ENCODE data around the gene INO80.
"Not testable (repeated sequence)": the region's sequence is repeated elsewhere in the genome, so short reads cannot be mapped to it uniquely, and the experiment has no call there.

The INO80 gene

GRCh38 chr15:41135580-41135979 is 19.5 kb upstream of the INO80 start:
- H3K4me1 ChIP-seq (ENCODE audit: insufficient read depth, low read length); H3K4me3 ChIP-seq (ENCODE audit: low read depth in 1 of 2, low read length in 2 of 2); H3K36me3 ChIP-seq (ENCODE audit: insufficient read depth, low read length); H3K27ac ChIP-seq (ENCODE audit: low read depth, low read length); H3K9me3 ChIP-seq (ENCODE audit: low read length); H3K27me3 ChIP-seq (ENCODE audit: control insufficient read depth in 1 of 2, insufficient read depth in 2 of 2, low read length in 2 of 2); H3K9ac ChIP-seq (ENCODE audit: low read length): not testable (repeated sequence)

DNA sequence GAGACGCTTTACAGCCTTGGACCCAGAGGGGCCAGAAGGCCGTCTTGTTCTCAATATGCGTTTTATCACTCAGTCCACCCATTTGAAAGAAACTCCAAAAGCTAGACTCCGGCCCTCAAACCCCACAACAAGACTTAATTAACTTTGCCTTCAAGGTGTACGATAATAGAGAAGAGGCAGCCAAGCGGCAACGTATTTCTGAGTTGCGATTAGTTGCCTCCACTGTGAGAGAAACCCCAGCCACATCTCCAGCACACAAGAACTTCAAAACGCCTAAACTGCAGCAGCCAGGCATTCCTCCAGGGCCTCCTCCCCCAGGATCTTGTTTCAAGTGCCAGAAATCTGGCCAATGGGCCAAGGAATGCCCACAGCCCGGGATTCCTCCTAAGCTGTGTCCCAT is 17.4 kb upstream of the INO80 start:
- H3K27me3 ChIP-seq (ENCODE audit: control insufficient read depth in 1 of 2, insufficient read depth in 2 of 2, low read length in 2 of 2), result no peaks in the 10 kb centered on the region
- no peak overlapping the region for H3K27ac ChIP-seq (ENCODE audit: low read depth, low read length)
- no peaks in the 10 kb centered on the region for H3K9me3 ChIP-seq (ENCODE audit: low read length)
- H3K36me3 ChIP-seq (ENCODE audit: insufficient read depth, low read length), result no peaks in the 10 kb centered on the region
- no peak overlapping the region for H3K4me3 ChIP-seq (ENCODE audit: low read depth in 1 of 2, low read length in 2 of 2)
- no peak overlapping the region for H3K9ac ChIP-seq (ENCODE audit: low read length)
- H3K4me1 ChIP-seq (ENCODE audit: insufficient read depth, low read length), result no peaks in the 10 kb centered on the region

GRCh38 chr15:41132094-41132493 is 16.0 kb upstream of the INO80 start:
- H3K4me3 ChIP-seq (ENCODE audit: low read depth in 1 of 2, low read length in 2 of 2); H3K4me1 ChIP-seq (ENCODE audit: insufficient read depth, low read length); H3K27me3 ChIP-seq (ENCODE audit: control insufficient read depth in 1 of 2, insufficient read depth in 2 of 2, low read length in 2 of 2); H3K9ac ChIP-seq (ENCODE audit: low read length); H3K9me3 ChIP-seq (ENCODE audit: low read length); H3K36me3 ChIP-seq (ENCODE audit: insufficient read depth, low read length); H3K27ac ChIP-seq (ENCODE audit: low read depth, low read length): not testable (repeated sequence)

DNA sequence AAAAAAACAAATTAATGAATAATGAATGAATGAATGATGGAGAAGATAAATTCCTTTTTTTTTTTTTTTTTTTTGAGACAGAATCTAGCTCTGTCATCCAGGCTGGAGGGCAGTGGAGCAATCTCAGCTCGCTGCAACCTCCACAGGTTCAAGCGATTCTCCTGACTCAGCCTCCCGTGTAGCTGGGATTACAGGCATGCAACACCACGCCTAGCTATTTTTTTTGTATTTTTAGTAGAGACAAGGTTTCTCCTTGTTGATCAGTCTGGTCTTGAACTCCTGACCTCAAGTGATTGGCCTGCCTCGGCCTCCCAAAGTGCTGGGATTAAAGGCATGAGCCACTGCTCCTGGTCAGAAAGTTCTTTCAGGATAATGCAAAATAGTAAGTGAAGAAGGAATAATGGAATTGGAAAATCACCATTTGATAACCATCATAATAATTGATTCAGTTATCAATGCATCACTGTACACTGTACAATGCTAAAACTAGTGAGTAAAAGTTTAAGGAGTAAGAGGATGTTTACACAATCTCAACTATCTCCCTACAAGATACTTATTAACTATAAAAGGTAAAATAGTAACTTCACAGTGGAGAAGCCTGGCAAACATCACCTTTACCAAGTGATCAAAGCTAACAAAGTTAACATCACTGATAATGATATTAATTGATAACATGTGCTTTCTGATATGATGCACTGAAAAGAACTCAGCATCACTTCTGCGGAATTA is 12.3 kb upstream of the INO80 start:
- no peak overlapping the region for H3K27ac ChIP-seq (ENCODE audit: low read depth, low read length)
- no peak overlapping the region for H3K9ac ChIP-seq (ENCODE audit: low read length)
- H3K9me3 ChIP-seq (ENCODE audit: low read length), result no peaks in the 10 kb centered on the region
- H3K4me3 ChIP-seq (ENCODE audit: low read depth in 1 of 2, low read length in 2 of 2), result no peak overlapping the region
- no peaks in the 10 kb centered on the region for H3K4me1 ChIP-seq (ENCODE audit: insufficient read depth, low read length)
- no peaks in the 10 kb centered on the region for H3K27me3 ChIP-seq (ENCODE audit: control insufficient read depth in 1 of 2, insufficient read depth in 2 of 2, low read length in 2 of 2)
- H3K36me3 ChIP-seq (ENCODE audit: insufficient read depth, low read length), result no peaks in the 10 kb centered on the region

- H3K9me3 ChIP-seq (ENCODE audit: low read length), result no peaks in the 10 kb centered on the region
- no peaks in the 10 kb centered on the region for H3K27me3 ChIP-seq (ENCODE audit: control insufficient read depth in 1 of 2, insufficient read depth in 2 of 2, low read length in 2 of 2)
- H3K27ac ChIP-seq (ENCODE audit: low read depth, low read length), result no peak overlapping the region
These were observed 10.0 kb upstream of the INO80 start for GRCh38 chr15:41125931-41126642.

GRCh38 chr15:41125063-41125669 is 9.1 kb upstream of the INO80 start:
- Histone ChIP-seq H3K4me3 (ENCODE audit: low read depth in 1 of 2, low read length in 2 of 2) (no peak overlapping the region), H3K27ac (ENCODE audit: low read depth, low read length) (no peak overlapping the region)

More at GRCh38 chr15:41125931-41126642, 10.0 kb upstream of the INO80 start:
- no peaks in the 10 kb centered on the region for H3K4me1 ChIP-seq (ENCODE audit: insufficient read depth, low read length)
- no peak overlapping the region for H3K9ac ChIP-seq (ENCODE audit: low read length)
- no peaks in the 10 kb centered on the region for H3K36me3 ChIP-seq (ENCODE audit: insufficient read depth, low read length)
- H3K4me3 ChIP-seq (ENCODE audit: low read depth in 1 of 2, low read length in 2 of 2), result no peak overlapping the region

GRCh38 chr15:41124058-41124457 is 8.0 kb upstream of the INO80 start:
- Histone ChIP-seq H3K27ac (ENCODE audit: low read depth, low read length) (no peak overlapping the region), H3K4me3 (ENCODE audit: low read depth in 1 of 2, low read length in 2 of 2) (no peak overlapping the region), H3K36me3 (ENCODE audit: insufficient read depth, low read length) (no peaks in the 10 kb centered on the region), H3K9ac (ENCODE audit: low read length) (no peak overlapping the region), H3K9me3 (ENCODE audit: low read length) (no peaks in the 10 kb centered on the region), H3K4me1 (ENCODE audit: insufficient read depth, low read length) (no peaks in the 10 kb centered on the region), H3K27me3 (ENCODE audit: control insufficient read depth in 1 of 2, insufficient read depth in 2 of 2, low read length in 2 of 2) (no peaks in the 10 kb centered on the region)

More at GRCh38 chr15:41125063-41125669, 9.1 kb upstream of the INO80 start:
- no peaks in the 10 kb centered on the region for H3K9me3 ChIP-seq (ENCODE audit: low read length)
- no peaks in the 10 kb centered on the region for H3K27me3 ChIP-seq (ENCODE audit: control insufficient read depth in 1 of 2, insufficient read depth in 2 of 2, low read length in 2 of 2)
- H3K9ac ChIP-seq (ENCODE audit: low read length), result no peak overlapping the region
- no peaks in the 10 kb centered on the region for H3K36me3 ChIP-seq (ENCODE audit: insufficient read depth, low read length)
- no peaks in the 10 kb centered on the region for H3K4me1 ChIP-seq (ENCODE audit: insufficient read depth, low read length)

DNA sequence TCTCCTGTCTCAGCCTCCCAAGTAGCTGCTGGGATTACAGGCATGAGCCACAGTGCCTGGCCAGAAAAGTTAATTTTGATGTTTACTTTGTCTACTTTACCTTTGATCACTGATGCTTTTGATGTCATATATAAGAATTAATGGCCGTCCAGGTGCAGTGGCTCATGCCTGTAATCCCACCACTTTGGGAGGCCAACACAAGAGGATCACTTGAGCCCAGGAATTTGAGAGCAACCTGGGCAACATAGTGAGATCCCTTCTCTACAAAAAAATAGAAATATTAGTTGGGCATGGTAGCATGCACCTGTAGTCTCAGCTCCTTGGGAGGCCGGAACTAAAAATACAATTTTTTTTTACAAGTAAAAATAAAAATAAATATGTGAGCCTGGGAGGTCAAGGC is 6.8 kb upstream of the INO80 start:
- Histone ChIP-seq H3K36me3 (ENCODE audit: insufficient read depth, low read length) (no peaks in the 10 kb centered on the region), H3K27ac (ENCODE audit: low read depth, low read length) (no peak overlapping the region), H3K9ac (ENCODE audit: low read length) (no peak overlapping the region), H3K9me3 (ENCODE audit: low read length) (no peaks in the 10 kb centered on the region), H3K27me3 (ENCODE audit: control insufficient read depth in 1 of 2, insufficient read depth in 2 of 2, low read length in 2 of 2) (no peaks in the 10 kb centered on the region), H3K4me3 (ENCODE audit: low read depth in 1 of 2, low read length in 2 of 2) (no peak overlapping the region), H3K4me1 (ENCODE audit: insufficient read depth, low read length) (no peaks in the 10 kb centered on the region)

- no peaks in the 10 kb centered on the region for H3K9me3 ChIP-seq (ENCODE audit: low read length)
- H3K27me3 ChIP-seq (ENCODE audit: control insufficient read depth in 1 of 2, insufficient read depth in 2 of 2, low read length in 2 of 2), result no peaks in the 10 kb centered on the region
- no peak overlapping the region for H3K27ac ChIP-seq (ENCODE audit: low read depth, low read length)
- no peak overlapping the region for H3K9ac ChIP-seq (ENCODE audit: low read length)
- H3K4me3 ChIP-seq (ENCODE audit: low read depth in 1 of 2, low read length in 2 of 2), result no peak overlapping the region
- H3K36me3 ChIP-seq (ENCODE audit: insufficient read depth, low read length), result no peaks in the 10 kb centered on the region
- peaks cover 2% of the 10 kb centered on the region for H3K4me1 ChIP-seq (ENCODE audit: insufficient read depth, low read length)
These were observed 5.9 kb upstream of the INO80 start for GRCh38 chr15:41121951-41122350.

GRCh38 chr15:41116962-41117252 is 827 bp upstream of the INO80 start:
- Histone ChIP-seq H3K4me3 (ENCODE audit: low read depth in 1 of 2, low read length in 2 of 2) (peak overlapping the region; percentile 84 to 93), H3K27me3 (ENCODE audit: control insufficient read depth in 1 of 2, insufficient read depth in 2 of 2, low read length in 2 of 2) (no peaks in the 10 kb centered on the region), H3K9ac (ENCODE audit: low read length) (peak overlapping the region; percentile 81), H3K36me3 (ENCODE audit: insufficient read depth, low read length) (no peaks in the 10 kb centered on the region), H3K27ac (ENCODE audit: low read depth, low read length) (peak overlapping the region; percentile 95), H3K4me1 (ENCODE audit: insufficient read depth, low read length) (peaks cover 15% of the 10 kb centered on the region), H3K9me3 (ENCODE audit: low read length) (no peaks in the 10 kb centered on the region)

GRCh38 chr15:41115652-41116115 is 396 bp downstream of the INO80 start:
- Histone ChIP-seq H3K4me1 (ENCODE audit: insufficient read depth, low read length) (peaks cover 15% of the 10 kb centered on the region), H3K9me3 (ENCODE audit: low read length) (no peaks in the 10 kb centered on the region), H3K9ac (ENCODE audit: low read length) (peak overlapping the region; percentile 65), H3K4me3 (ENCODE audit: low read depth in 1 of 2, low read length in 2 of 2) (peak overlapping the region; percentile 84 to 93), H3K27me3 (ENCODE audit: control insufficient read depth in 1 of 2, insufficient read depth in 2 of 2, low read length in 2 of 2) (no peaks in the 10 kb centered on the region), H3K36me3 (ENCODE audit: insufficient read depth, low read length) (no peaks in the 10 kb centered on the region), H3K27ac (ENCODE audit: low read depth, low read length) (peak overlapping the region; percentile 95)

Data from muscle layer of colon (tissue), 2 donors.